Measurements from ENCODE around the gene CLEC10A. TPM values are rescaled to one million over a fixed set of nuclear protein-coding genes. Genes with fewer than 3 reads are reported as not detected.

CLEC10A gene
- total RNA-seq, 2 donors from 2014 or later, result 0.55 to 5.7 TPM

GRCh38 chr17:7119314-7119713, 39.3 kb upstream of the CLEC10A start:
- Histone ChIP-seq H3K27me3 (replicated peaks; ENCODE audit: insufficient read depth) (no peaks in the 10 kb centered on the region), H3K4me3 (no peak overlapping the region), H3K36me3 (no peaks in the 10 kb centered on the region), H3K27ac (no peak overlapping the region), H3K4me1 (replicated peaks) (no peaks in the 10 kb centered on the region), H3K9me3 (no peaks in the 10 kb centered on the region)
- no peak for TF ChIP-seq POLR2AphosphoS5 (IDR thresholded peaks at IDR 0.05)
- TF ChIP-seq CTCF (IDR thresholded peaks at IDR 0.05), result no peak
- no peak for TF ChIP-seq POLR2A (IDR thresholded peaks at IDR 0.05)
- intact Hi-C loops (cut with DNase I), result no loop called here
- DNase-seq (ENCODE audit: low spot score), result no peak
- 78% methylated on average over 11 of the region's 11 CpGs for WGBS

- H3K4me1 ChIP-seq (replicated peaks), result no peaks in the 10 kb centered on the region
- H3K9me3 ChIP-seq, result no peaks in the 10 kb centered on the region
- 77% methylated on average over 19 of the region's 19 CpGs for WGBS
- no peaks in the 10 kb centered on the region for H3K36me3 ChIP-seq
- DNase-seq (ENCODE audit: low spot score), result no peak
- TF ChIP-seq CTCF (IDR thresholded peaks at IDR 0.05) (no peak), POLR2AphosphoS5 (IDR thresholded peaks at IDR 0.05) (no peak), POLR2A (IDR thresholded peaks at IDR 0.05) (no peak)
- no peak overlapping the region for H3K4me3 ChIP-seq
- intact Hi-C loops (cut with DNase I), result no loop called here
- no peaks in the 10 kb centered on the region for H3K27me3 ChIP-seq (replicated peaks; ENCODE audit: insufficient read depth)
- no peak overlapping the region for H3K27ac ChIP-seq
Observed at GRCh38 chr17:7114875-7115614, 35.0 kb upstream of the CLEC10A start.

- no peaks in the 10 kb centered on the region for H3K36me3 ChIP-seq
- H3K4me3 ChIP-seq, result no peak within 1 kb of the TSS
- H3K27me3 ChIP-seq (replicated peaks; ENCODE audit: insufficient read depth), result no peaks in the 10 kb centered on the region
- no peak for DNase-seq (ENCODE audit: low spot score)
- no peak within 1 kb of the TSS for H3K27ac ChIP-seq
- 88% methylated on average over 13 of the region's 14 CpGs for WGBS
- intact Hi-C loops (cut with DNase I), result no loop called here
- no peaks in the 10 kb centered on the region for H3K9me3 ChIP-seq
- TF ChIP-seq CTCF (IDR thresholded peaks at IDR 0.05) (no peak), POLR2AphosphoS5 (IDR thresholded peaks at IDR 0.05) (no peak), POLR2A (IDR thresholded peaks at IDR 0.05) (no peak)
- no peaks in the 10 kb centered on the region for H3K4me1 ChIP-seq (replicated peaks)
Observed at GRCh38 chr17:7114241-7114874, 34.3 kb upstream of the CLEC10A start, which contains the start of gene ASGR2. Gene ASGR2, minus strand, starts transcription at chr17:7114822. Its CDS starts 582 bp downstream, at chr17:7114240.

GRCh38 chr17:7113273-7114071, 33.4 kb upstream of the CLEC10A start:
- no peak for DNase-seq (ENCODE audit: low spot score)
- H3K36me3 ChIP-seq, result no peaks in the 10 kb centered on the region
- H3K27ac ChIP-seq, result no peak overlapping the region
- no peak for TF ChIP-seq CTCF (IDR thresholded peaks at IDR 0.05)
- no peak for TF ChIP-seq POLR2A (IDR thresholded peaks at IDR 0.05)
- TF ChIP-seq POLR2AphosphoS5 (IDR thresholded peaks at IDR 0.05), result no peak
- no peaks in the 10 kb centered on the region for H3K27me3 ChIP-seq (replicated peaks; ENCODE audit: insufficient read depth)
- no peaks in the 10 kb centered on the region for H3K9me3 ChIP-seq
- intact Hi-C loops (cut with DNase I), result no loop called here
- no peaks in the 10 kb centered on the region for H3K4me1 ChIP-seq (replicated peaks)
- H3K4me3 ChIP-seq, result no peak overlapping the region
- 86% methylated on average over 15 of the region's 15 CpGs for WGBS
